Neural cell (in vitro differentiated cells): ENCODE results near the gene NMUR1. TPM values are rescaled to one million over a fixed set of nuclear protein-coding genes. Genes with fewer than 3 reads are reported as not detected.

Source experiments
- H2AFZ ChIP-seq: fragments of 200-600, 300-800 bp; sonication (generic), shearing (Covaris generic); 2 replicates; pipeline ENCODE4 v1.6.0; 2014; ENCODE audit warnings: low read depth, mild to moderate bottlenecking, antibody characterized with exemption, low read length, moderate library complexity
- H3F3A ChIP-seq: fragments of 200-600 bp; shearing (Covaris generic); 2 replicates; pipeline ENCODE4 v1.6.1; 2016; ENCODE audit warnings: mild to moderate bottlenecking, moderate library complexity, mixed read lengths, antibody characterized with exemption, low read length; ENCODE audit not compliant: insufficient read depth, poor library complexity, severe bottlenecking
- H3K27ac ChIP-seq: fragments of 200-600, 300-800 bp; sonication (generic), shearing (Covaris generic); 2 replicates; pipeline ENCODE4 v1.5.1; 2014; ENCODE audit warnings: mild to moderate bottlenecking, low read length, moderate library complexity
- H3K27me3 ChIP-seq: fragments of 300-800, 200-600 bp; sonication (generic), shearing (Covaris generic); 2 replicates; pipeline ENCODE4 v1.6.0; 2014; ENCODE audit warnings: mild to moderate bottlenecking, low read depth, low read length, moderate library complexity; ENCODE audit not compliant: insufficient read depth
- H3K36me3 ChIP-seq: fragments of 300-800, 200-600 bp; sonication (generic), shearing (Covaris generic); 2 replicates; pipeline ENCODE4 v1.5.1; 2014; ENCODE audit warnings: mild to moderate bottlenecking, antibody characterized with exemption, low read length, moderate library complexity; ENCODE audit not compliant: insufficient read depth
- H3K4me2 ChIP-seq: fragments of 300-800, 200-600 bp; sonication (generic), shearing (Covaris generic); 2 replicates; pipeline ENCODE4 v1.6.0; 2014; ENCODE audit warnings: mild to moderate bottlenecking, low read length
- H3K4me3 ChIP-seq: fragments of 300-800, 200-600 bp; sonication (generic), shearing (Covaris generic); 2 replicates; pipeline ENCODE4 v1.5.1; 2014; ENCODE audit warnings: mild to moderate bottlenecking, low read length, moderate library complexity
- H3K79me2 ChIP-seq: fragments of 200-600 bp; shearing (Covaris generic); replicated peaks from 2 replicates; pipeline ENCODE4 v1.6.0; 2014; ENCODE audit warnings: mild to moderate bottlenecking, low read length, moderate library complexity; ENCODE audit not compliant: insufficient read depth
- H3K9ac ChIP-seq: fragments of 300-800, 200-600 bp; sonication (generic), shearing (Covaris generic); 2 replicates; pipeline ENCODE4 v1.6.1; 2016; ENCODE audit warnings: mild to moderate bottlenecking, low read length, mixed read lengths
- H3K9me2 ChIP-seq: fragments of 200-600 bp; shearing (Covaris generic); 2 replicates; pipeline ENCODE4 v1.6.1; 2016; ENCODE audit warnings: mild to moderate bottlenecking, low read length, mixed read lengths; ENCODE audit not compliant: insufficient read depth
- H3K9me3 ChIP-seq: fragments of 200-600, 300-800 bp; sonication (generic), shearing (Covaris generic); 2 replicates; pipeline ENCODE4 v1.6.1; 2016; ENCODE audit warnings: mild to moderate bottlenecking, mixed run types, low read length, moderate library complexity, mixed read lengths
- H4K20me1 ChIP-seq: fragments of 200-600 bp; shearing (Covaris generic); 2 replicates; pipeline ENCODE4 v1.6.1; 2016; ENCODE audit warnings: mild to moderate bottlenecking, mixed run types; ENCODE audit not compliant: insufficient read depth
- CTCF ChIP-seq: fragments of 450-650 bp; IDR thresholded peaks from 2 replicates; pipeline ENCODE4 v1.5.1; 2014; ENCODE audit warnings: antibody characterized with exemption, mild to moderate bottlenecking, moderate library complexity; ENCODE audit not compliant: poor library complexity, severe bottlenecking
- EP300 ChIP-seq: fragments of 450-650 bp; conservative IDR thresholded peaks from 2 replicates; pipeline ENCODE4 v1.6.1; 2014; ENCODE audit warnings: antibody characterized with exemption, mild to moderate bottlenecking, moderate library complexity; ENCODE audit not compliant: poor library complexity, severe bottlenecking
- MXI1 ChIP-seq: fragments of 450-650 bp; conservative IDR thresholded peaks from 2 replicates; pipeline ENCODE4 v1.6.1; 2014; ENCODE audit warnings: antibody characterized with exemption, mild to moderate bottlenecking; ENCODE audit not compliant: poor library complexity, severe bottlenecking
- POLR2AphosphoS5 ChIP-seq: IDR thresholded peaks from 2 replicates; pipeline ENCODE4 v1.6.1; 2012
- RAD21 ChIP-seq: fragments of 450-650 bp; conservative IDR thresholded peaks from 2 replicates; pipeline ENCODE4 v1.6.1; 2014; ENCODE audit warnings: antibody characterized with exemption, mild to moderate bottlenecking, moderate library complexity
- REST ChIP-seq: IDR thresholded peaks from 2 replicates; pipeline ENCODE4 v1.6.1; 2012; ENCODE audit warnings: borderline replicate concordance
- TAF1 ChIP-seq: IDR thresholded peaks from 2 replicates; pipeline ENCODE4 v1.6.1; 2012; ENCODE audit warnings: low read depth
- polyA plus RNA-seq: library from polyadenylated mRNA; depleted of rRNA; stranded (reverse); fragments of >200 nt; gene quantifications from 2 replicates; pipeline ENCODE4 v1.2.3, GENCODE V29; 2014

NMUR1 gene
- polyA plus RNA-seq, 1 donor from 2014 or later = not detected

- Histone ChIP-seq H3K27me3 (peaks cover 26% of the 10 kb centered on the region), H3K4me3 (no peak overlapping the region), H2AFZ (no peak overlapping the region), H4K20me1 (no peaks in the 10 kb centered on the region), H3K79me2 (no peaks in the 10 kb centered on the region), H3K36me3 (no peaks in the 10 kb centered on the region), H3K9me2 (no peaks in the 10 kb centered on the region), H3K4me2 (no peak overlapping the region), H3K27ac (no peak overlapping the region), H3F3A (no peaks in the 10 kb centered on the region), H3K9ac (no peak overlapping the region), H3K9me3 (no peaks in the 10 kb centered on the region)
- TF ChIP-seq MXI1 = no peak
- TF ChIP-seq EP300 = no peak
- no peak for TF ChIP-seq REST
- TF ChIP-seq RAD21 = no peak
- no peak for TF ChIP-seq CTCF
- TF ChIP-seq POLR2AphosphoS5 = no peak
Observed at GRCh38 chr2:231531883-231532755, 1.9 kb upstream of the NMUR1 start.

DNA sequence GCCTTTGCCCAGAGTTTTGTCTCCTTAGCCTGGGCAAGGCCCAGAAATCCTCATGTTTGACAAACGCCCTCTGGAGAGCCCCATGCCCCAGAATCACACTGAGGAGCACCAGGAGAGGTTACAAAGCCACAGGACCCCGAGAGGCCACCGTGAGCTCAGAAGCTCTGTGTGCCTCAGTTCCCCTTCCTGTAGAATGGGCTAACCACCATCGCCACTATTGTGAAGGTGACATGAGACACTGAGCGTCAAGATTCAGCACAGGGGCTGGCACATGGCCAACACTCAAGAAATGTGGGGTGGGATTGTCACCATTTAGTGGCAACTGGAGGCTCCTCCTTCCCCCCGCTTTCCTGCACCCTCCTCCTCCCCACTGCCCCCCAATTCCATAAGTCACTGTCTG lies 1.2 kb upstream of the NMUR1 start:
- H3K9ac ChIP-seq = no peak overlapping the region
- H3K79me2 ChIP-seq = no peaks in the 10 kb centered on the region
- H2AFZ ChIP-seq = no peak overlapping the region
- H3K9me2 ChIP-seq = no peaks in the 10 kb centered on the region
- H4K20me1 ChIP-seq = no peaks in the 10 kb centered on the region
- H3K4me2 ChIP-seq = no peak overlapping the region
- H3K9me3 ChIP-seq = no peaks in the 10 kb centered on the region
- TF ChIP-seq MXI1 (no peak), TAF1 (no peak), POLR2AphosphoS5 (no peak), EP300 (no peak), REST (no peak)
- H3K4me3 ChIP-seq = no peak overlapping the region
- peaks cover 26% of the 10 kb centered on the region for H3K27me3 ChIP-seq
- no peaks in the 10 kb centered on the region for H3K36me3 ChIP-seq
- H3F3A ChIP-seq = no peaks in the 10 kb centered on the region
- H3K27ac ChIP-seq = no peak overlapping the region
